Activated CD4-positive, CD25-positive, alpha-beta regulatory T cell treated with anti-CD3 and anti-CD28 coated beads, Interleukin-2, amount 50 U/mL, for 72 hours (primary cell): ENCODE results near the gene KCNQ1.

ENCODE experiments used
- DNase-seq: peaks from one replicate; pipeline ENCODE4 v3.0.0; 2021

The KCNQ1 gene

GRCh38 chr11:2792381-2793250, 347.8 kb downstream of the KCNQ1 start:
- no peak for DNase-seq

- no peak for DNase-seq
Observed at GRCh38 chr11:2793701-2794045, 348.9 kb downstream of the KCNQ1 start.

GRCh38 chr11:2794046-2794967, 349.5 kb downstream of the KCNQ1 start:
- DNase-seq: peak; percentile 20

- no peak for DNase-seq
Observed at GRCh38 chr11:2794968-2795322, 350.1 kb downstream of the KCNQ1 start.

GRCh38 chr11:2795491-2795991, 350.7 kb downstream of the KCNQ1 start:
- DNase-seq: no peak

- DNase-seq: no peak
Observed at GRCh38 chr11:2796091-2796490, 351.3 kb downstream of the KCNQ1 start.

DNA sequence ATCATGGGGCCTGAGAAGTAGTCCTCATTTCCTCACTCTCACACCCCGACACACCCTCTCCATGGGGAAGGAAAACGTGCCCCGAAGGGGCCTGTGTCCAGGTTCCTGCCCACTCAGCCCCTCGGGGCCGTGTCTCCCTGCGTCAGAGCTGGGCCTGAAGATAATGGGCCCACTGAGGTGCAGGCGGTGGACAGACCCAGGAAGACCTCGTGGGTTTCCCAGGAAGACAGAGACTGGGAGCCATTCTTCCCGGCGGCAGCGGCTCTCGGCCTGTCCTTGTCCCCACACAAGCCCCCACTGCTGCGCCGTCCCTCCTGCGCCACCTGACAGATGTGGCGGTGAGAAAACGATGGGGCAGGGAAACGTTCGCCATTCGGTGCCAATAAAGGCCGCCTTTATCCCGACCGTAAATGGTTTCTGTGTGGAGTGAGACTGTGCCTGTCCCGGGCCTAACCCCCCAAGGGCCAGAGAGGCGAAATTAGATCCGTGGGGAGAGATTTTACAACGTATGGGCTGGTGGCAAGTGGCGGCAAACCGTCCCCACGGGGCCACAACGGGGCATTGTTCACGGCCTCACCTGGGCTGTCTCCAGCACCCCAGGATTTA, 351.8 kb downstream of the KCNQ1 start:
- DNase-seq: peak; percentile 26

DNA sequence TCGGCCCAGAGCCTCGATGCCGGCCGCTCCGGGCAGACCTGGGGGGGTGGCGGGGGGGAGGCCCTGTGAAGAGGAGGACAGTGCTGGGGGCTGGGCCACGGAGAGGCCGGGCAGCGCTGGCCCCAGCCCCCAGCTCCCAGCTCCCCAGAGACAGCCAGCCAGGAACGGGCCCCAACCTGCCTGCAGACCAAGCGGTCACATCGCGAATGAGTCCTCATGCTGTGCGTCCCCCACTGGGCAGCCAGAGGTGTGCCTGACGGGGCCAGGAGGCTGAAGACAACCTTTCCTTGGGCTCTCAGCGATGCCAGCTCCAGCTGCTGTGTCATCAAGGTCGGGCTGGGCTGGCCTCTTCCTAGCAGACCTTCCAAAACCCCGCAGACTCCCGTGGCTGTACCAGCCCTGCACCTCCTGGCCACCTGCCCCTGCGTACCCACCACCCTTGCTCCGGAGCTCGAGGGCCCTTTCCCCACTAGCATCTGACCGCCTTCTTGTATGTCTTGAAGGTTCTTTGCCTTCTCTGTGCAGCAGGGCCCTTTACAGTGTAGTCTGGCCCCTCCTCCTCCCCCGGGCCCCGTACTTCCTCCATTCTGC, 352.4 kb downstream of the KCNQ1 start:
- peak; percentile 24 for DNase-seq

- peak; percentile 19 for DNase-seq
Observed at GRCh38 chr11:2797741-2798361, 353.0 kb downstream of the KCNQ1 start.

- DNase-seq: peak; percentile 22
Observed at GRCh38 chr11:2798951-2799761, 354.3 kb downstream of the KCNQ1 start.

DNA sequence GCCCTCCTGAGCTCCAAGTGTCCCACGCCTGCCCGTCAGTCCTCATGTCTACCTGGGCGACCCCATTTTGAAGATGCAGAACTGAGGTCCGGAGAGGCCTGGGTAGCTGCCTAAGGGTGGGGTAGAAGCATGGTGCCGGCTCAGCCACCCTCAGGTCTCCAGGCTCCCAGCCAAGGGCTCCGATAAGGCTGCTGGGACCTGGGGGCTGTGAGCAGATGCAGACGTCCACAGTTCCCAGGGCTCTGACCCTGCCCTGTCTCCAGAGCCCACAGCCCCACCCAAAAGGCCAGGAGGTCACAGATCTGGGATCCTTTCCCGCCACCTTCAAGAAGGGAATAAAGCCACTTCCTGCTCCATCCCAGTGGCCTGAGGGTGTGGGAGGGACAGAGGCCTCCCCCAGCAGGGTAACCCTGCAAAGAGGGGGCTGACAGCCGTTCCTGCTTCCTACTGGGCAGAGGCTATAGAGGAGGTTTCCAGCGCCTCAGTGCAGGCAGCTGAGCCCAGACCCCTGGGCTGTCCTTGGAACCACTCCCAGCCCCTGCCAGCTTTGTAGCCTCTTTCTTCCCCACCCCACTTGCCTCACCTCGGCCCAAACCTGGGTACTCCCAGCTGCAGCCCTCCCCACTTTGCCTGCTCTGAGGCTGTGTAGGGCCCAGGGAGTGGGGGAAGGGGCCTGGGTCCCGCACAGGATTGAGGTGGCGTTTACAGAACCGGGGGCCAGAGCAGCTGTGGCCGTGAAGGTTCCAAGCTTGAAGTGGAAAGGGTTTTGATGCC, 355.3 kb downstream of the KCNQ1 start:
- DNase-seq: no peak

DNA sequence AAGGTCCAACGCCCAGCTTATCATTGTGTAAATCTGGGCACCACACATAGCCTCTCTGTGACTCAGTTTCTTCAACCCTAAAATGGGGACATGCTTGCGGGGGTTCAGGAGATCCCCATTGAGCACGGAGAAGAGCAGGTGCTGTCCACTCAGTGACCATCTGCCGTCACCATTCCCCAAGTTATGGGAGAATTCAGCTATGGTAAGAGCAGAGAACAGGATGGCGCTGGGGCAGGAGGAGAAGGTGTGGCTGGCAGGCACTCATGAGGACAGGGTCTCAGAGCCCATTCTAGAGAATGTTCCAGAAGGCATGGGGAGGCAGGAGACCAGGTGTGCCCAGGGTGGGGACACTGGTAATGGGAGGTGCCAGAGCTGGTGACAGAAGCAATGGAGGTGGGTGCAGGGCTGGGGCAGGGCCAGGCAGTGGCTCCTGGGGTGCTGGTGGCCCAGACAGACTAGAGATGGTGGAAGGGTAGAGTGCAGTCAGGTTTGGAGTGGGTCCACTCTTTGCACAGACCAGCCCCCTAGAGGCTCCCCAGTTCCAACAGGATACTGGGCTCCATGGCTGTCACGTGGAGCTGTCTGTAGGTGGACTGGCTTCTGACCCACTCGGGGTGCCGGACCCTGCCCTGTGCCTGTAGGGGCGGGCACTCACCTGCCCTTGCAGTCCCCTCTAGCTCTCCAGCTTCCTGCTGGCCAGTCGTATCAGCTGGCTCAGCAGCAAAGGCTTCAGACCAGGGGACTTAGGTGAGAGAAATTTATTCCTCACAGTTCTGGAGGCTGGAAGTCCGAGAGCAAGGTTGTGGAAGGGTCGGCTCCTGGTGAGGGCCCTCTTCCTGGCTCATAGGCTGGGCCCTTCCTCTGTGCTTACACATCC, 356.1 kb downstream of the KCNQ1 start:
- DNase-seq: no peak

GRCh38 chr11:2801711-2802388, 357.0 kb downstream of the KCNQ1 start:
- DNase-seq: peak; percentile 24

DNA sequence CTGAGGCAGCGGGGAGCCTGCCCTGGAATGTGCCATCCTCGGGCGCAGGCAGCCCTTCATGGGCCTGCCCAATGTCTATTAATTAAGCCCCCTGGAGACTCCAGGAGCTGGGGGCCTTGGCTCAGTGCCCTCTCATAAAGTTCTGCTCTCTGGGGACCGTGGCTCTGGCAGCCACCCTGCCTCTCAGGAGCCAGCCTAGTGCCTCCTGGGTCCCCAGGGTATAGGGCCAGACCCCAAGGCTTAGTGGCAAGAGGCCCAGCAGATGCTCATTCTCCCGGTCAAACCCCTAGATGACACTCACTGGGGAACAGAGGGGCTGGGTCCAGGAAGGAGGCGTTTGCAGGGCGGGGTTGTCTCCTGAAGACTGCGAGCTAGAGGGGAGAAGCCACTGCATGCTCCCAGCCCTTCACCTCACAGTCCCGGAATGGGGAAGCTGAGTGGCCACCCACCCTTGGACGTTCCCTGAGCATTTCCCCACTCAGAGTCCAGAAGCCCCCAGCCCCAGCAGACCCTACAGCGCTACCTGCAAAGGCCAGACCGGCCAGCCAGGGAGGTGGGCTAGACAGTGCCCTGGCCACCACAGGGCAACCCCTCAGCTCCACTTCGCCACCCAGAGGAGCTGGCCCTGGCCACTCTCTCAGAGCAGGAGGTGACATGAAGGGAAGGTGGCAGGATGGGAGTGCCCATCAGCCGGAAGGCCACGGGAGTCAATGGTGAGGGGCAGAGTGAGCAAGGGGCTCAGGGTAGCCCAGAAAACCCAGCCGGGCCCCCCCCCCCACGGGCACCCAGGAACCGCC, 357.8 kb downstream of the KCNQ1 start:
- DNase-seq: no peak

DNA sequence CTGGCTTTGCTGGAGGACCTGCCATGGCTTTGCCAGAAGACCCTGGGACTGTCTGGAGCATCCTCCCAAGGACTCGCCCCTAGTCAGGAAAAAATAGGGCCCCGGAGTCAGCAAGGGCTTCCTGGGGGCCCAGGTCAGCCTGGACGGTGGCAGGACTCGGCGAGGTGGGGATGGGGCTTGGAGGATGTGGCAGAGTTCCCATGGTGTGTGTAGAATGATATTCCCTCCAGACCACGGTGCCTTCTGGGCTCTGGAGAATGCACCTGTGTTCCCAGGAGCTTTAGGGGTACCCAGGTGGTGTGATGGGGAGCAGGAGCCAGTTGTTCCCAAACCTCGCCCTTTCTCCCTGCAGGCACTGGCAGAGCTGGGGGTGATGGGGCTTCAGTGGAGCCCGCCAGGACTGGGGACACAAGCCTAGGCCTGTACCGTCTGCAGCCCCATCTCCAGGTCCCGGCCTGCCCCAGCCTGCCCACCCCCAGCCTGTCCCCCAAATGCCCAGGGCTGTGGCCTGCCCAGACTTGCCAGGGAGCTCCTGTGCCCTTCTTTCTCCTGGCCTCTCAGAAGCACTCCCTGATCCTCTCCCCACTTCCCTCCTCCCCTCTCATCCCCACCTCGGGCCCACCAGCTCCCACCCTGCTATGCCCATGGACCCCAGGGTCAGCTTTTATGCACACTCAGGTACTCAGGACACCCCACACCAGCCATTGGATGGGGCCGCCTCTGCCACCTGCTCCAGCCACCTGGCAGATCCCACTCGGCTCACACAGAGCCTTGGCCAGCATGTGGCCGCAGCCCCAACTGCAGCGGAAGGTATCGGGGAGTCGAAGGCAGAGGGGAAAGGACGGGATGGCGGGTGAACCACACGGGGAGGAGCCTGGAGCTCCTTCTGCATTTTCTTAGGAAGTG, 358.6 kb downstream of the KCNQ1 start:
- peak; percentile 23 for DNase-seq

- no peak for DNase-seq
Observed at GRCh38 chr11:2804189-2804588, 359.4 kb downstream of the KCNQ1 start.
